ENCODE measurements around the gene CDK19. TPM values are rescaled to one million over a fixed set of nuclear protein-coding genes. Genes with fewer than 3 reads are reported as not detected.

Gene CDK19
- total and polyA plus RNA-seq, 2 of the 13 experiments (the other 11 are each of a cell fraction or from before 2014, with no cell fraction given) = 13.4 to 27.0 TPM

DNA sequence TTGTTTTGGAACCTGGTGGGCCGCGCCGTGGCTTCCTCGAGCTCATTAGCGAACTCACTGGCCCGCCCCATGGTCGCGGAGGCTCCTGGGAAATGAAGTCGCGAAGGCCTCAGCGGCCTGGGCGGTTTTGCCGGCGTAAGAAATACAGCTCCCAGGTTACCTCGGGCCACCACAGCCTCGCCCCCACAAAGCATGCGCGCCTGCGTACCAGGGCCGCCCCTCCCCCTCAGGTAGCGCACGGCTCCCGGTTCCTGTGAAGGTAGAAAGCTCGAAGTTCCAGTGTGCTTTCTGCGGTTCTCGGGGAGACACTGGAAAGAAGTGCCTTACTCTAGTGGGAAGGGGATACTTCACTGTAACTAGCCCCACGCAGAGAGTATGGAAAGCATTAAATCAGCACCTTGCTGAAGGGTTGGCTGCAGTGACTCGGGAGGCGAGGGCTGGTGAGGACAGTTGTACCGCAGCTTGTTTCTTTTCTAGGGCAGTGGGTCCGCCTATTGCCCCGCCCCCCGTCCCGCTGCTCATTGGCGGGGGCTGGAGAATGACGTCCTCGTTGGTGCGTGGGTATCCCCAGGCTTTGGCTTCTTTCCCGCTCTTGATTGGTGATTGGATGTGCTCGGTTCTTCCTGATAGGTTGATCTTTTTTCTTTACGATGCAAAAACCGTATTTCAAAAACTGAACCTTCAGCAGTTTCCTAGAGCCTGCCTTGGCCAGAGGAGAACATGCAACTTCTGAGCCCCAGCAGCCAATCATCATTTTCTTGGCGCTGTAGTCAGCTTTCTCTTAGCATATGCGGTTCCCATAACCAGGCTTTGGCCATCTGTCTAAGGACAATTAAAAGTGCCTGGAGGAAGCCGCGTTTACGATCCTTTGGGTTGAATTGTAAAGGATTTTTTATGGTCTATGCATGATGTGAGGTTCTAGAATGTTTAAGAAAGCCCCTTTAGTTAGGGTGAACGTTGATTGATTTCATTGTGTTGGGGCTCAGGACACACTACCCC lies at the start of gene CDK19 (continued):
- TF ChIP-seq, protein P1, sequence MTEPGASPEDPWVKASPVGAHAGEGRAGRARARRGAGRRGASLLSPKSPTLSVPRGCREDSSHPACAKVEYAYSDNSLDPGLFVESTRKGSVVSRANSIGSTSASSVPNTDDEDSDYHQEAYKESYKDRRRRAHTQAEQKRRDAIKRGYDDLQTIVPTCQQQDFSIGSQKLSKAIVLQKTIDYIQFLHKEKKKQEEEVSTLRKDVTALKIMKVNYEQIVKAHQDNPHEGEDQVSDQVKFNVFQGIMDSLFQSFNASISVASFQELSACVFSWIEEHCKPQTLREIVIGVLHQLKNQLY (CRISPR knock-in tag; IDR thresholded peaks at IDR 0.05) = no peak
- TF ChIP-seq, protein P2, sequence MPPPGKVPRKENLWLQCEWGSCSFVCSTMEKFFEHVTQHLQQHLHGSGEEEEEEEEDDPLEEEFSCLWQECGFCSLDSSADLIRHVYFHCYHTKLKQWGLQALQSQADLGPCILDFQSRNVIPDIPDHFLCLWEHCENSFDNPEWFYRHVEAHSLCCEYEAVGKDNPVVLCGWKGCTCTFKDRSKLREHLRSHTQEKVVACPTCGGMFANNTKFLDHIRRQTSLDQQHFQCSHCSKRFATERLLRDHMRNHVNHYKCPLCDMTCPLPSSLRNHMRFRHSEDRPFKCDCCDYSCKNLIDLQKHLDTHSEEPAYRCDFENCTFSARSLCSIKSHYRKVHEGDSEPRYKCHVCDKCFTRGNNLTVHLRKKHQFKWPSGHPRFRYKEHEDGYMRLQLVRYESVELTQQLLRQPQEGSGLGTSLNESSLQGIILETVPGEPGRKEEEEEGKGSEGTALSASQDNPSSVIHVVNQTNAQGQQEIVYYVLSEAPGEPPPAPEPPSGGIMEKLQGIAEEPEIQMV (CRISPR knock-in tag; IDR thresholded peaks at IDR 0.05; ENCODE audit: low read depth) = no peak; the same call in 1 of the 2 replicates
- no peak; the same call in 1 of the 2 replicates for TF ChIP-seq ZBTB3 (CRISPR knock-in tag; IDR thresholded peaks at IDR 0.05; ENCODE audit: borderline replicate concordance, low read depth)
- no peak for TF ChIP-seq ZNF329 (CRISPR knock-in tag; IDR thresholded peaks at IDR 0.05; ENCODE audit: low read depth)
- TF ChIP-seq NPAS2 (CRISPR knock-in tag; IDR thresholded peaks at IDR 0.05; ENCODE audit: borderline replicate concordance) = no peak
- no peak for TF ChIP-seq GLI4 (CRISPR knock-in tag; IDR thresholded peaks at IDR 0.05; ENCODE audit: borderline replicate concordance)
- TF ChIP-seq ZNF180 (CRISPR knock-in tag; IDR thresholded peaks at IDR 0.05; ENCODE audit: borderline replicate concordance, low read depth) = no peak
- TF ChIP-seq, protein P3, sequence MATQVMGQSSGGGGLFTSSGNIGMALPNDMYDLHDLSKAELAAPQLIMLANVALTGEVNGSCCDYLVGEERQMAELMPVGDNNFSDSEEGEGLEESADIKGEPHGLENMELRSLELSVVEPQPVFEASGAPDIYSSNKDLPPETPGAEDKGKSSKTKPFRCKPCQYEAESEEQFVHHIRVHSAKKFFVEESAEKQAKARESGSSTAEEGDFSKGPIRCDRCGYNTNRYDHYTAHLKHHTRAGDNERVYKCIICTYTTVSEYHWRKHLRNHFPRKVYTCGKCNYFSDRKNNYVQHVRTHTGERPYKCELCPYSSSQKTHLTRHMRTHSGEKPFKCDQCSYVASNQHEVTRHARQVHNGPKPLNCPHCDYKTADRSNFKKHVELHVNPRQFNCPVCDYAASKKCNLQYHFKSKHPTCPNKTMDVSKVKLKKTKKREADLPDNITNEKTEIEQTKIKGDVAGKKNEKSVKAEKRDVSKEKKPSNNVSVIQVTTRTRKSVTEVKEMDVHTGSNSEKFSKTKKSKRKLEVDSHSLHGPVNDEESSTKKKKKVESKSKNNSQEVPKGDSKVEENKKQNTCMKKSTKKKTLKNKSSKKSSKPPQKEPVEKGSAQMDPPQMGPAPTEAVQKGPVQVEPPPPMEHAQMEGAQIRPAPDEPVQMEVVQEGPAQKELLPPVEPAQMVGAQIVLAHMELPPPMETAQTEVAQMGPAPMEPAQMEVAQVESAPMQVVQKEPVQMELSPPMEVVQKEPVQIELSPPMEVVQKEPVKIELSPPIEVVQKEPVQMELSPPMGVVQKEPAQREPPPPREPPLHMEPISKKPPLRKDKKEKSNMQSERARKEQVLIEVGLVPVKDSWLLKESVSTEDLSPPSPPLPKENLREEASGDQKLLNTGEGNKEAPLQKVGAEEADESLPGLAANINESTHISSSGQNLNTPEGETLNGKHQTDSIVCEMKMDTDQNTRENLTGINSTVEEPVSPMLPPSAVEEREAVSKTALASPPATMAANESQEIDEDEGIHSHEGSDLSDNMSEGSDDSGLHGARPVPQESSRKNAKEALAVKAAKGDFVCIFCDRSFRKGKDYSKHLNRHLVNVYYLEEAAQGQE (IDR thresholded peaks at IDR 0.05; ENCODE audit: borderline replicate concordance in 1 of 2, low read depth in 1 of 2, low read length in 2 of 2) = peak in 1 of 2 experiments; percentile 11; a peak in 1 of 4 replicates
- TF ChIP-seq RFXANK (CRISPR knock-in tag; IDR thresholded peaks at IDR 0.05) = no peak
- TF ChIP-seq, protein P4, sequence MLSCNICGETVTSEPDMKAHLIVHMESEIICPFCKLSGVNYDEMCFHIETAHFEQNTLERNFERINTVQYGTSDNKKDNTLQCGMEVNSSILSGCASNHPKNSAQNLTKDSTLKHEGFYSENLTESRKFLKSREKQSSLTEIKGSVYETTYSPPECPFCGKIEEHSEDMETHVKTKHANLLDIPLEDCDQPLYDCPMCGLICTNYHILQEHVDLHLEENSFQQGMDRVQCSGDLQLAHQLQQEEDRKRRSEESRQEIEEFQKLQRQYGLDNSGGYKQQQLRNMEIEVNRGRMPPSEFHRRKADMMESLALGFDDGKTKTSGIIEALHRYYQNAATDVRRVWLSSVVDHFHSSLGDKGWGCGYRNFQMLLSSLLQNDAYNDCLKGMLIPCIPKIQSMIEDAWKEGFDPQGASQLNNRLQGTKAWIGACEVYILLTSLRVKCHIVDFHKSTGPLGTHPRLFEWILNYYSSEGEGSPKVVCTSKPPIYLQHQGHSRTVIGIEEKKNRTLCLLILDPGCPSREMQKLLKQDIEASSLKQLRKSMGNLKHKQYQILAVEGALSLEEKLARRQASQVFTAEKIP (CRISPR knock-in tag; IDR thresholded peaks at IDR 0.05; ENCODE audit: borderline replicate concordance) = no peak
- no peak for TF ChIP-seq ZNF484 (CRISPR knock-in tag; IDR thresholded peaks at IDR 0.05; ENCODE audit: borderline replicate concordance, low read depth)
- TF ChIP-seq ZNF451 (CRISPR knock-in tag; IDR thresholded peaks at IDR 0.05) = 0 out of 2 replicates have a peak, but pooled peaks have one; percentile 54
- TF ChIP-seq, protein P5, sequence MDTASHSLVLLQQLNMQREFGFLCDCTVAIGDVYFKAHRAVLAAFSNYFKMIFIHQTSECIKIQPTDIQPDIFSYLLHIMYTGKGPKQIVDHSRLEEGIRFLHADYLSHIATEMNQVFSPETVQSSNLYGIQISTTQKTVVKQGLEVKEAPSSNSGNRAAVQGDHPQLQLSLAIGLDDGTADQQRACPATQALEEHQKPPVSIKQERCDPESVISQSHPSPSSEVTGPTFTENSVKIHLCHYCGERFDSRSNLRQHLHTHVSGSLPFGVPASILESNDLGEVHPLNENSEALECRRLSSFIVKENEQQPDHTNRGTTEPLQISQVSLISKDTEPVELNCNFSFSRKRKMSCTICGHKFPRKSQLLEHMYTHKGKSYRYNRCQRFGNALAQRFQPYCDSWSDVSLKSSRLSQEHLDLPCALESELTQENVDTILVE (CRISPR knock-in tag; IDR thresholded peaks at IDR 0.05) = peak; percentile 44; the same call in 1 of the 2 replicates
- 0 out of 2 replicates have a peak, but pooled peaks have one; percentile 45 for TF ChIP-seq MED13 (CRISPR knock-in tag; IDR thresholded peaks at IDR 0.05)
- peak; percentile 79; the same call in 1 of the 2 replicates for TF ChIP-seq ZNF547 (CRISPR knock-in tag; IDR thresholded peaks at IDR 0.05)
- no peak for TF ChIP-seq ZNF703 (CRISPR knock-in tag; IDR thresholded peaks at IDR 0.05; ENCODE audit: borderline replicate concordance)
- 0 out of 2 replicates have a peak, but pooled peaks have one; percentile 25 for TF ChIP-seq ZSCAN12 (CRISPR knock-in tag; IDR thresholded peaks at IDR 0.05)

Measured in HepG2 (cell line).